ENCODE results near the gene NOD2.

- TF ChIP-seq, protein P1, sequence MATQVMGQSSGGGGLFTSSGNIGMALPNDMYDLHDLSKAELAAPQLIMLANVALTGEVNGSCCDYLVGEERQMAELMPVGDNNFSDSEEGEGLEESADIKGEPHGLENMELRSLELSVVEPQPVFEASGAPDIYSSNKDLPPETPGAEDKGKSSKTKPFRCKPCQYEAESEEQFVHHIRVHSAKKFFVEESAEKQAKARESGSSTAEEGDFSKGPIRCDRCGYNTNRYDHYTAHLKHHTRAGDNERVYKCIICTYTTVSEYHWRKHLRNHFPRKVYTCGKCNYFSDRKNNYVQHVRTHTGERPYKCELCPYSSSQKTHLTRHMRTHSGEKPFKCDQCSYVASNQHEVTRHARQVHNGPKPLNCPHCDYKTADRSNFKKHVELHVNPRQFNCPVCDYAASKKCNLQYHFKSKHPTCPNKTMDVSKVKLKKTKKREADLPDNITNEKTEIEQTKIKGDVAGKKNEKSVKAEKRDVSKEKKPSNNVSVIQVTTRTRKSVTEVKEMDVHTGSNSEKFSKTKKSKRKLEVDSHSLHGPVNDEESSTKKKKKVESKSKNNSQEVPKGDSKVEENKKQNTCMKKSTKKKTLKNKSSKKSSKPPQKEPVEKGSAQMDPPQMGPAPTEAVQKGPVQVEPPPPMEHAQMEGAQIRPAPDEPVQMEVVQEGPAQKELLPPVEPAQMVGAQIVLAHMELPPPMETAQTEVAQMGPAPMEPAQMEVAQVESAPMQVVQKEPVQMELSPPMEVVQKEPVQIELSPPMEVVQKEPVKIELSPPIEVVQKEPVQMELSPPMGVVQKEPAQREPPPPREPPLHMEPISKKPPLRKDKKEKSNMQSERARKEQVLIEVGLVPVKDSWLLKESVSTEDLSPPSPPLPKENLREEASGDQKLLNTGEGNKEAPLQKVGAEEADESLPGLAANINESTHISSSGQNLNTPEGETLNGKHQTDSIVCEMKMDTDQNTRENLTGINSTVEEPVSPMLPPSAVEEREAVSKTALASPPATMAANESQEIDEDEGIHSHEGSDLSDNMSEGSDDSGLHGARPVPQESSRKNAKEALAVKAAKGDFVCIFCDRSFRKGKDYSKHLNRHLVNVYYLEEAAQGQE (IDR thresholded peaks at IDR 0.05; ENCODE audit: low read depth) = no peak
- TF ChIP-seq RAD21 (IDR thresholded peaks at IDR 0.05; ENCODE audit: low read depth) = no peak
- no peak for TF ChIP-seq SIN3A (IDR thresholded peaks at IDR 0.05; ENCODE audit: low read depth)
- no peak for TF ChIP-seq EZH2 (IDR thresholded peaks at IDR 0.05)
- TF ChIP-seq, protein P2, sequence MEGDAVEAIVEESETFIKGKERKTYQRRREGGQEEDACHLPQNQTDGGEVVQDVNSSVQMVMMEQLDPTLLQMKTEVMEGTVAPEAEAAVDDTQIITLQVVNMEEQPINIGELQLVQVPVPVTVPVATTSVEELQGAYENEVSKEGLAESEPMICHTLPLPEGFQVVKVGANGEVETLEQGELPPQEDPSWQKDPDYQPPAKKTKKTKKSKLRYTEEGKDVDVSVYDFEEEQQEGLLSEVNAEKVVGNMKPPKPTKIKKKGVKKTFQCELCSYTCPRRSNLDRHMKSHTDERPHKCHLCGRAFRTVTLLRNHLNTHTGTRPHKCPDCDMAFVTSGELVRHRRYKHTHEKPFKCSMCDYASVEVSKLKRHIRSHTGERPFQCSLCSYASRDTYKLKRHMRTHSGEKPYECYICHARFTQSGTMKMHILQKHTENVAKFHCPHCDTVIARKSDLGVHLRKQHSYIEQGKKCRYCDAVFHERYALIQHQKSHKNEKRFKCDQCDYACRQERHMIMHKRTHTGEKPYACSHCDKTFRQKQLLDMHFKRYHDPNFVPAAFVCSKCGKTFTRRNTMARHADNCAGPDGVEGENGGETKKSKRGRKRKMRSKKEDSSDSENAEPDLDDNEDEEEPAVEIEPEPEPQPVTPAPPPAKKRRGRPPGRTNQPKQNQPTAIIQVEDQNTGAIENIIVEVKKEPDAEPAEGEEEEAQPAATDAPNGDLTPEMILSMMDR (IDR thresholded peaks at IDR 0.05 in 2 of 3, conservative IDR thresholded peaks at IDR 0.05 in 1 of 3; ENCODE audit: borderline replicate concordance in 1 of 3, insufficient read depth in 1 of 3, low read depth in 2 of 3, low read length in 2 of 3) = no peak
- TF ChIP-seq POLR2AphosphoS5 (IDR thresholded peaks at IDR 0.05; ENCODE audit: low read depth, low read length) = no peak
- no peak for TF ChIP-seq POLR2A (IDR thresholded peaks at IDR 0.05; ENCODE audit: borderline replicate concordance, extremely low read depth, insufficient read depth, insufficient read length)
- TF ChIP-seq, protein P3, sequence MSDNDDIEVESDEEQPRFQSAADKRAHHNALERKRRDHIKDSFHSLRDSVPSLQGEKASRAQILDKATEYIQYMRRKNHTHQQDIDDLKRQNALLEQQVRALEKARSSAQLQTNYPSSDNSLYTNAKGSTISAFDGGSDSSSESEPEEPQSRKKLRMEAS (IDR thresholded peaks at IDR 0.05) = no peak
- TF ChIP-seq ELF1 (IDR thresholded peaks at IDR 0.05; ENCODE audit: borderline replicate concordance, low read depth) = no peak
- no peak for TF ChIP-seq FOSL1 (IDR thresholded peaks at IDR 0.05; ENCODE audit: low read depth)
- no peak for TF ChIP-seq CBX3 (IDR thresholded peaks at IDR 0.05; ENCODE audit: low read depth)
- no peak for TF ChIP-seq TCF7L2 (IDR thresholded peaks at IDR 0.05; ENCODE audit: borderline replicate concordance, extremely low read depth, insufficient read depth, insufficient read length)
Measured at GRCh38 chr16:50740736-50741135, 47.3 kb downstream of the NOD2 start.
